Left lung (tissue), 10 donors: ENCODE results near the gene CAPN11. TPM values are rescaled to one million over a fixed set of nuclear protein-coding genes. Genes with fewer than 3 reads are reported as not detected.

Experiments
- ATAC-seq: fragments of 200-7000 bp; cut with Tn5 transposase; one replicate; pipeline ENCODE4 v1.9.1; 2020; ENCODE audit warnings: moderate library complexity
- DNase-seq, 4 donors: peaks; one replicate each; pipeline ENCODE4 v3.0.0-alpha.2; 2013 to 2020
- H3K27ac ChIP-seq, 2 donors: fragments of 200-600 bp; sonication (generic) in 1 of 2; one replicate each; pipeline versions ENCODE4 v1.5.0 to v1.8.0; 2020 to 2021
- H3K27me3 ChIP-seq, 2 donors: fragments of 200-600 bp; sonication (generic) in 1 of 2; one replicate each; pipeline versions ENCODE4 v1.5.0 to v1.8.0; 2020 to 2021
- H3K36me3 ChIP-seq, 2 donors: fragments of 200-600 bp; sonication (generic) in 1 of 2; one replicate each; pipeline versions ENCODE4 v1.5.0 to v1.8.0; 2020 to 2021
- H3K4me1 ChIP-seq, 2 donors: fragments of 200-600 bp; one replicate each; pipeline ENCODE4 v1.8.0; 2021
- H3K4me3 ChIP-seq, 2 donors: fragments of 200-600 bp; sonication (generic) in 1 of 2; one replicate each; pipeline versions ENCODE4 v1.5.0 to v1.8.0; 2020 to 2021; ENCODE audit warnings: mild to moderate bottlenecking in 1 of 2
- H3K9me3 ChIP-seq, 2 donors: fragments of 200-600 bp; sonication (generic) in 1 of 2; one replicate each; pipeline versions ENCODE4 v1.5.0 to v1.8.0; 2020 to 2021
- CTCF ChIP-seq, 2 donors: fragments of 200-600 bp; sonication (generic) in 1 of 2; IDR thresholded peaks; one replicate each; pipeline versions ENCODE4 v1.5.0 to v1.8.0; 2021; ENCODE audit warnings: antibody characterized with exemption in 2 of 2
- intact Hi-C, 2 donors: fragments of 100-400 bp; cut with DNase I; formaldehyde crosslinking; loops; one replicate each; pipeline versions ENCODE4 v1.11.2 to v1.14.2; 2022
- polyA plus RNA-seq, 6 donors: library from polyadenylated mRNA; unstranded; fragments of 120-200 nt; gene quantifications; one replicate each; pipeline ENCODE4 v1.2.1, GENCODE V29; 2013; ENCODE audit not compliant: insufficient read length in 6 of 6
- total RNA-seq, 2 donors: library from RNA; stranded (reverse); fragmentation: NEBNext Ultra II Directional; extraction: Animal tissue kit (Norgen Biotek cat#: 25700); gene quantifications; one replicate each; pipeline ENCODE4 v1.2.1, GENCODE V29; 2021
- donor health status: DM: no; HTN: yes; CAD: no.
- donor health status: DM: no; HTN: no; CAD: no.

The CAPN11 gene
- total and polyA plus RNA-seq, 8 donors: 0.10 to 0.29 (median 0.23) TPM; not detected in 1

- no peaks in the 10 kb centered on the region for H3K27me3 ChIP-seq
- peaks cover 10 to 51% of the 10 kb centered on the region in 2 donors for H3K4me1 ChIP-seq
- TF ChIP-seq CTCF (IDR thresholded peaks at IDR 0.05): no peak
- intact Hi-C loops: no loop called here
- H3K9me3 ChIP-seq: no peaks in the 10 kb centered on the region
- H3K36me3 ChIP-seq: peaks cover 0 to 6% of the 10 kb centered on the region in 2 donors
- H3K4me3 ChIP-seq: no peak overlapping the region
- DNase-seq: peak in 1 of 4 donors; percentile 58
- ATAC-seq: peak; percentile 9
- H3K27ac ChIP-seq: no peak overlapping the region
Observed at GRCh38 chr6:44129841-44130322, 28.7 kb upstream of the CAPN11 start.

- Histone ChIP-seq H3K27me3 (no peaks in the 10 kb centered on the region), H3K4me3 (no peak overlapping the region), H3K9me3 (no peaks in the 10 kb centered on the region), H3K4me1 (peaks cover 10 to 35% of the 10 kb centered on the region in 2 donors), H3K27ac (no peak overlapping the region), H3K36me3 (peaks cover 0 to 27% of the 10 kb centered on the region in 2 donors)
- peak; percentile 10 for ATAC-seq
- no peak for TF ChIP-seq CTCF (IDR thresholded peaks at IDR 0.05)
- DNase-seq: no peak
- intact Hi-C loops: no loop called here
Observed at GRCh38 chr6:44131892-44132291, 26.7 kb upstream of the CAPN11 start.

GRCh38 chr6:44132476-44132875 is 26.1 kb upstream of the CAPN11 start:
- H3K4me3 ChIP-seq: no peak overlapping the region
- peaks cover 10 to 35% of the 10 kb centered on the region in 2 donors for H3K4me1 ChIP-seq
- intact Hi-C loops: no loop called here
- DNase-seq (no peak), ATAC-seq (no peak)
- no peak overlapping the region for H3K27ac ChIP-seq
- no peaks in the 10 kb centered on the region for H3K27me3 ChIP-seq
- TF ChIP-seq CTCF (IDR thresholded peaks at IDR 0.05): no peak
- H3K36me3 ChIP-seq: peaks cover 0 to 32% of the 10 kb centered on the region in 2 donors
- H3K9me3 ChIP-seq: no peaks in the 10 kb centered on the region

GRCh38 chr6:44133003-44133931 is 25.4 kb upstream of the CAPN11 start:
- H3K27ac ChIP-seq: peak overlapping the region in 1 of 2 donors; percentile 7
- H3K9me3 ChIP-seq: no peaks in the 10 kb centered on the region
- intact Hi-C loops: no loop called here
- H3K4me3 ChIP-seq: no peak overlapping the region
- DNase-seq (peak in 3 of 4 donors; percentile 28 to 76 (median 76)), ATAC-seq (peak; percentile 88)
- no peak for TF ChIP-seq CTCF (IDR thresholded peaks at IDR 0.05)
- H3K36me3 ChIP-seq: peaks cover 0 to 40% of the 10 kb centered on the region in 2 donors
- H3K4me1 ChIP-seq: peaks cover 10 to 32% of the 10 kb centered on the region in 2 donors
- no peaks in the 10 kb centered on the region for H3K27me3 ChIP-seq

GRCh38 chr6:44133981-44134711 is 24.5 kb upstream of the CAPN11 start:
- Histone ChIP-seq H3K9me3 (no peaks in the 10 kb centered on the region), H3K36me3 (peaks cover 0 to 48% of the 10 kb centered on the region in 2 donors), H3K27me3 (no peaks in the 10 kb centered on the region), H3K27ac (no peak overlapping the region), H3K4me3 (no peak overlapping the region), H3K4me1 (peaks cover 10 to 26% of the 10 kb centered on the region in 2 donors)
- no peak for TF ChIP-seq CTCF (IDR thresholded peaks at IDR 0.05)
- intact Hi-C loops: no loop called here
- ATAC-seq (no peak), DNase-seq (no peak)
